GM21526 (cell line): Measurements from ENCODE around the gene EEFSEC.

Experiments used
- ATAC-seq: cut with Tn5 transposase; IDR thresholded peaks from one replicate; pipeline ENCODE4 v1.9.1; 2021; ENCODE audit warnings: moderate library complexity; ENCODE audit not compliant: unreplicated experiment, low FRiP score

The EEFSEC gene

GRCh38 chr3:128453501-128454309 is 300.4 kb downstream of the EEFSEC start:
- no peak for ATAC-seq

DNA sequence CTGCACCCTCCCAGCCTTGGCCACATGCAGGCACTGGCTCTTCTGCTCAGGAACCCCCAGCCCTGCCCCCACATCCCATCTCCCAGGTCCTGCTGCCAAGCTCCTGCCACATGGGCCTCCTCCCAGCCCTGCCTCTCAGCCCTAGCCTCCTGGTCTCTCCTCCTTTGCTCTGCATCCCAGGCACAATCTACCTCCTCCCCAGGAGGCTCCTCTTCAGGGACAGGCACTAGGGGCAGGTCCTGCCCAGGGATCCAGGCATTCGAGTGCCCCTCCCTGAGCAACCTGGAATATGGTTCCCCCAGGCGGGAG is 301.0 kb downstream of the EEFSEC start:
- ATAC-seq, result no peak

DNA sequence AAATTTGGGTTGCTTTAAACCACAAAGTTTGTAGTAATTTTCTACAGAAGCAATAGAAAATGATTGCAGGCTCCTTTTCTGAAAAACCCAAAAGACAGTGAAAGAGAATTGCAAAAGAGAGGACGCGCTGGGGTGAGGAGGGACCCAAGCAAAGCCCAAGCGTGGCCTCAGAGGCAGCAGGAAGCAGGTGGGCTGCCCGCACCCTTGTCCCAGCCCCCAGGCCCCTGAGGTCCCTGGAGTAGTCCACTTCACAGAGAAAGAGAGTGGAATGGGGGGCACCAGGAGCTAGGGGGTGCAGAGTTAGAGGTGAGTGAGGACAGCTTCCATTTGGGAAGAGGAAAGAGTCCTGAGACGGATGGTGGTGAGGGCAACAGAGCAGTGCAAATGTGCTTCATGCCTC is 301.8 kb downstream of the EEFSEC start:
- ATAC-seq, result no peak

DNA sequence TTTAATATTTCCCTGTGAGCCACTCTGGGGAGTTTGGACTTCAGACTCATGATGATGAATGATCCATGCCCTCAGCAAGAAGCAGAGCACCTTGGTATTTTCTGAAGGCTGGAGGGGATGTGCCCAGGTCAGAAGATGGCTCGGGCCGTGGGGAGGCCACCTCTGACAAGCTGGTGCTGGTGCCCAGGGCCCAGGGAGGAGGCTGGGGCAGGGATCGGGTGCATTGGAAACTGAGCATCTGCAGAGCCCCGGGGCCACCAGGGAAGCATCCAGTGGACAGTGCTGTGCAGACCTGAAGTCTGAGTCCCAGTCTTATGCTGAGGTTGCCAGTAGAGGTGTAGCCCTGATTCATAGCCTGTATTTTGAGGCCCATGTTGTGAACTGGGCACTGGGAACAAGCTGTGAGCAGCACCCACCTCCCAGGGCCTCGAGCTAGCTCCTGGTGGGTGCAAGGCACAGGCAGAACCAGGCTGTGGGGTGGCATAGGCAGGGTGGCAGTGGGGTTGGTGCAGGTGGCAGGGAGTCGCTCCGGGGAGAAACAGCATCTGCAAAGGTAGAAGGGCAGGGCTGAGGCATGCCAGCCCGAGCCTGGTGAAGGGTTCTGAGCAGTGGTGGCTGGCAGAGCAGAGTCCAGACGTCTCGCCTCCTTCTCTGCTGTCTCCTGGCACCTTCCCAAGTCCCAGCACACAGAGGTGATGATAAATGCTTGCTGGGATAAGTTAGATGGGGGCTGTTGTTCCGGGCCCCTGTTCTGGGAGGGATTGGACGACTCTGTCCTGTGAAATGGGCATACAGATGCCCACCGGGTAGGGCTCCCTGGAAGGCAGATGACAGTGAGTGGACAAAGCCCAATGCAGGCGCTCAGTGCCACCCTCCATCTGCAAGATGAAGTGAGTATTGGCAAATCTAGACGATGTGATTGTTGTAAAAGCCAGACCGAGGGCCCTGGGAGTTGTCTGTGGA is 302.8 kb downstream of the EEFSEC start:
- no peak for ATAC-seq

DNA sequence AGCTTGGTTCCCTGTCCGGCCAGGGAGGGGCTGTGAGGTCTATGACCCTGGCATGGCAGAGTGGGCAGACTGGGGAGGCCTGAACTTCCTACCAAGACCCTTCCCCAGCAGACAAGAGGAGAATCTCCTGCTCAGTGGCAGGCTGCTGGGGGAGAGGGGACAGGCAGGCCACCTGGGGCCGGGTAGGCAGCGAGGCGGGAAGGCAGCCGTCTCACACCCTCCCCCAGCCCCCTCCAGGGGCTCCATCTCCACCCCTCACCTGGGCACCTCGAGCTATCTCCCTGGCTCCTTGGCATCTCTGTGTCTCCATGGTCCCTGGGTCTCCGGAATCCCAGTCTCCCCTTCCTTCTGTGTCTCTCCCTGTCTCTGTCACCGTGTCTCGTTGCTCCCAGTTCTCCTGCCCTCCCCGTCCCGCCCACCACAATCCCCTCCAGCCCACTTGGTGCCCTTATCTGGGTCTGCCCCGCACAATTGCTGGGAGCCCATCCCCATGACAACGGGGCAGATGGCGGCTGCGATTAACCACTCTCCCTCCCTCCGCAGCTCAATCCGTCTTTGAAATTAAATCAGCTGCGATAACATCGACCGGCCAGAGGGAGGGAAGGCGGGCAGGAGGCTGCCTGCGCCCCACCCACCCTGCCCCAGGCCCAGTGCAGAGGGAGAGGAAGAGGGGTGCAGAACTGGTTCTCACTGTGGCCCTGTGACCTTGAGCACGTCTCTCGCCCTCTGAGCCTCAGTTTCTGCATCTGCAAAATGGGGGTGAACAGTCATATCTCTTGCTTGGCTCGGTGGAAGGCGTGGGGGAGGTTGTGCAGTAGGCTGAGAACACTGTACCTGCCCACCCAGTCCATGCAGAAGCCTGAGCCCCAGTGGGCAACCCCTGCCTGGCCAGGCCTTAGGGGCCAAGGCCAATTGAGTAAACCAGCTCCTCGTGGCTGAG is 303.8 kb downstream of the EEFSEC start:
- no peak for ATAC-seq

GRCh38 chr3:128457937-128458336 is 304.7 kb downstream of the EEFSEC start:
- no peak for ATAC-seq
